Activated CD8-positive, alpha-beta memory T cell treated with anti-CD3 and anti-CD28 coated beads, Interleukin-2, amount 50 U/mL, for 1 hour (primary cell): ENCODE results near the gene ARL5A.
"Not testable (repeated sequence)": the region's sequence is repeated elsewhere in the genome, so short reads cannot be mapped to it uniquely, and the experiment has no call there.

ENCODE experiments used
- DNase-seq: peaks from one replicate; pipeline ENCODE4 v3.0.0-alpha.2; 2020; ENCODE audit errors: extremely low read depth

ARL5A gene

DNA sequence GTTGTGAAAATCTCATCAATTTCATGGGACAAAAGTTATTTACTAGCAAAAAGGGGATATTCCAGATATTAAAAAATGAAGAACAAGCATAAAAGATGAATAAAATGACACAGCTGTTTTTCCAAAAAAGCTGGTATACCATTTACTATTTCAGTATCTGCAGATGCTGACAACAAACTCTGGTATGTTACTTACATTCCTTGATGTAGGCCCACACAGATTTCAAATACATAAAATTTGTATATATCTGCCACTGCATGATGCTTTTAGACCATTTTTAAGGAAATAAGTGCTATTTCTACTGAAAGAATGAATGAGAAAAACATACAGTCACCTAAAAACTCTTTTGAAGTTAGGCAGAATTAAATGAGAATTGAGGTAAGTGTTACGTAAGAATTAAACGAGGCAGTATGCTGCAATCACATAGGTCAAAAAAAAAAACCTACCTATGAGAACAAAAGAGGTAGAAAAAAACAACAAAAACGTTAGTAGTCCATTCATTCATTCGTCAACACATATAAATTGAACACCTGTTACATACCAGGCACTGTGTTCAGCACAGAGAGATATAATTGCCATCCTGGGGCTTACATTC, 32.5 kb downstream of the ARL5A start:
- DNase-seq, result no peak

DNA sequence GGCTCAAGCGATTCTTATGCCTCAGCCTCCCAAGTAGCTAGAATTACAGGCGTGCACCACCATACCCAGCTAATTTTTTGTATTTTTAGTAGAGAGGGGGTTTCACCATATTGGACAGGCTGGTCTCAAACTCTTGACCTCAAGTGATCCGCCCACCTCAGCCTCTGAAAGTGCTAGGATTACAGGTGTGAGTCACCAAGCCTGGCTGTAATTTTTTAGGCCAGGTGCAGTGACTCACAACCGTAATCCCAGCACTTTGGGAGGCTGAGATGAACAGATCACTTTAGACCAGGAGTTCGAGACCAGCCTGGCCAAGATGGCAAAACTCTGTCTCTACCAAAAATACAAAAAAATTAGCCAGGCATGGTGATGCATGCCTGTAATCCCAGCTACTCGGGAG, 33.8 kb downstream of the ARL5A start:
- not testable (repeated sequence) for DNase-seq

DNA sequence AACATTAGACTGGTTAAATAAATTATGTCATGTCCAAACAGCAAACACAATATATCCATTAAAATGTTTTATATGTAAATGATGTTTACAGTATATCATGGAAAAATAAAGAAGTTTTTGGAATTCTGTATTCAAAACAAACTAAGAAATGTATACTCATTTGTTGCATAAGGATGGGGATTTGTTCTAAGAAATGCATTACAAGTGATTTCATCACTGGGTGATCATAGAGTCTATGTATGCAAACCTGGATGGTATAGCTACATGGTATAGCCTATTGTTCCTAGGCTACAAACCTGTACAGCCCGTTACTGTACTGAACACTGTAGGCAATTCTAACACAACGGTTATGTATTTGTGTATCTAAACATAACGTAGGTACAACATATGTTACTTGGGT, 35.1 kb downstream of the ARL5A start:
- no peak for DNase-seq

DNA sequence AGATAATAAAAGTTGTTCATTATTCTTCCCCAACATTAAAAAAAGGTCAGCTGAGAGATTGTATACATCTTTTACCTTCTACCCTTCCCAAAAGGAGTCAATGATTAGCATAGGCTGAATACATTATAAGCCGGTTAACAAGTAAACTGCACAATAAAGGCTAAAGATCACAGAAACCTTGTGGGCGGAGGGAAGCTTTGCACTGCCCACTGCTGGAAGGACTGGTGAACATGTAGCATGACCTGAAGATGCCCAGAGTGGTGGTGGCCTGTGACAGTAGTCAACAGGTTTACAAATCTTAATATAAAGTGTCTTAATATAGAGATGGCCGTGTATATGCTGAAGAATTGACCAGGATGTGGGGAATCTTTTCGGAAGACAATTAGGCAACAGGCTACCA, 35.6 kb downstream of the ARL5A start:
- no peak for DNase-seq

DNA sequence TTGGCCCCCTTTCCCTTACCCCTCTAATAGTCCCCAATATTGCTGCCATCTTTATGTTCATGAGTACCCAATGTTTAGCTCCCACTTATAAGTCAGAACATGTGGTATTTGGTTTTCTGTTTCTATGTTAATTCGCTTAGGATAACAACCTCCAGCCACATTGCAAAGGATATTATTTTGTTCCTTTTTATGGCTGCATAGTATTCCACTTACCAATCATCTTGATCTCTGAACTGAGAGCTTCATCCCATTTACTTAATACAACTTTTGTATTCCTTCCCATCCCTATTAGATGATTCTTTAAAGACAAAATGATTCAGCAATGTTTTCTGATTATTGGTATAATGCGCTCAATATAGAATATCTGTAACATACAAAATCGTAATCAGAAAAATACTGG, 36.7 kb downstream of the ARL5A start:
- no peak for DNase-seq

DNA sequence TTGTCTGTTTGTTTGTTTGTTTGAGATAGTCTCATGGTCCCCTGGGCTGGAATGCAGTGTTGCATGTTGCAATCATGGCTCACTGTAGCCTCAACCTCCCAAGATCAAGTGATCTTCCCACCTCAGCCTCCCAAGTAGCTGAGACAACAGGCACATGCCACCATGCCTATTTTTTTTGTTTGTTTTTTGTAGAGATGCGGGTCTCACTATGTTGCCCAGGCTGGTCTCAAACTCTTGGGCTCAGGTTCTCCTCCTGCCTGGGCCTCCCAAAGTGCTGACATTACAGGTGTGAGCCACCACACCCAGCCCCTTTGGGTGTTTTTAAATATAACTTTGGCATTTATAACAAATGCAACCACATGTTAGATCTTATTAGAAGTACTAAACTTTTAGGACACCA, 37.5 kb downstream of the ARL5A start:
- no peak for DNase-seq

DNA sequence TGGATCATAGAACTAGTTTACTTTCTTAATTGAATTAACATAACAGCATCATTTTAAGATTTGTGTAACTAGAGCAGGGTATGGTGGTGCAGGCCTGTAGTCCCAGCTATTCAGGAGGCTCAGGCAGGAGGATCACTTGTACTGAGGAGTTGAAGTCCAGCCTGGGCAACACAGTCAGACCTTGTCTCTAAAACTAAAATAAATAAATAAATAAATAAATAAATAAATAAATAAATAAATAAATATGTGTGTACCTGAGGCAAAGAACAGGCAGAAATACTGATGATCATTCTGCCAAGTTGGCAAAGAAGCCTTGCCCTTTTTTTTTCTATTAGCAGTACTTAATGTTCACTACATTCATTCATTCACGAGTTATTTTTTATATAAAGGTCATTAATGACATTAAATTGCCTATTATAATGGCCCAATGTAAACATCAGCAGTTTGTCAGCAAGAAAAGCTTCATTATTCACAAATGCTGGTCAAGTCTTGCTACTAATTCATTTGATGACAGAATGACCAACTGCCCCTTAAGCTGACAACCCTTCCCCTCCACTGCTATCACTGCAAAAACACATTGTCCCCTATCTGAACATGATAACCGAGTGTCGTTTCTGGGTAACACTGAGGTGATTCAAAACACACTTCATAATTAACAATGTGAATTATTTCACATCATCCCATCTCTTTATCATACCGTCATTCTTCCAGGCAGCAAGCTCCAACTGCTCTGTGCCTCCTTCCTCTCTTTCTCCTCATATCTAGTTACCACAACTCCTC, 39.0 kb downstream of the ARL5A start:
- no peak for DNase-seq

DNA sequence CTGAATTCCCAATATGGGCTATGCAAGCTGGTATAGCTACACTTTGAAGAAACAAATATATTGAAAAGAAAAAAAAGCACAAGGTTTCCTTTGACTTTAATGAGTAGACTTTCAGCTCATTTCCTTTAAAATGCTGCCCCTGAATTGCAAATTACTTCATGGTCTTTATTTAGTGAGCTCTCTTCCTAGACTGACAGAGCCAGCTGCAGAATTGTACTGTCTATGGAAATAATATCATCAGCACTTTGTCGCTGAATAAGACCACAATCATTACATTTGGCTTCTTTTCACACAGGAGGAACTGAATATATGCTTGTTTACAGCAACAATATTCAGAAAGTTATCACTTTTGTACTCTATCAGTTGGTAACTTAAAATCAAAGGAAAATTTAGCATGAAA, 41.7 kb downstream of the ARL5A start:
- DNase-seq, result no peak

DNA sequence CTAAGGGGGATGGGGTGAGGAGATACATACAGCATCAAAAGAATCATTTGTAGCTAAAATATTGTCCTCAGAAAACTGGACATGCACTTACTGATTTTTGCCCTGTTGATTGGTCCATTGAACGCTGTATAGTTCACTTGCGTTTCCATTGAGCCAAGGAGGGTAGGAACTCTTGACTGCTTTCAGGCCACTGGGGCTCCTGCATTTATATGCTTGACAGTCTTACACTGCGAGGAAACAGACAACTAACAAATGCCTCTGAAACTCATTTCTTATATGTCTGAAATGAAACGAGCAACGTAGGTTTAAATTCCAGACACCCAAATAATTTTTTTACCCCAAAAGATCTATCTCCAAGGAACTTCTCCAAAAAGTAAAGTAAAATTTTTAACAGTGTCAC, 42.1 kb downstream of the ARL5A start:
- no peak for DNase-seq

DNA sequence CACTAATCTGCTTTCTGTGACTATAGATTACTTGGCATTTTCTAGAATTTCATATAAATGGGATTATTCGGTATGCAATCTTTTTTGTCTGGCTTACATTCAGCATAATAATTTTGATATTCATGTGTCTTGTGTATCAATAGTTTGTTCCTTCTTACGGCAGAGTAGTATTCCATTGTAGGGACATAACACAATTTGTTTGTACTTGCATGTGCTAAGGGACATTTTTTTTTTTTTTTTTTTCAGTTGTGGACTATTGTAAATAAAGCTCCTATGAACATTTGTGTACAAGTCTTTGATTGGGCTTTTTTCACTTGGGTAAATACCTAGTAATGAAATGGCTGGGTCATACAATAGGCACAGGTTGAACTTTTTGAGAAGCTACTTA, 45.1 kb downstream of the ARL5A start:
- DNase-seq, result no peak

DNA sequence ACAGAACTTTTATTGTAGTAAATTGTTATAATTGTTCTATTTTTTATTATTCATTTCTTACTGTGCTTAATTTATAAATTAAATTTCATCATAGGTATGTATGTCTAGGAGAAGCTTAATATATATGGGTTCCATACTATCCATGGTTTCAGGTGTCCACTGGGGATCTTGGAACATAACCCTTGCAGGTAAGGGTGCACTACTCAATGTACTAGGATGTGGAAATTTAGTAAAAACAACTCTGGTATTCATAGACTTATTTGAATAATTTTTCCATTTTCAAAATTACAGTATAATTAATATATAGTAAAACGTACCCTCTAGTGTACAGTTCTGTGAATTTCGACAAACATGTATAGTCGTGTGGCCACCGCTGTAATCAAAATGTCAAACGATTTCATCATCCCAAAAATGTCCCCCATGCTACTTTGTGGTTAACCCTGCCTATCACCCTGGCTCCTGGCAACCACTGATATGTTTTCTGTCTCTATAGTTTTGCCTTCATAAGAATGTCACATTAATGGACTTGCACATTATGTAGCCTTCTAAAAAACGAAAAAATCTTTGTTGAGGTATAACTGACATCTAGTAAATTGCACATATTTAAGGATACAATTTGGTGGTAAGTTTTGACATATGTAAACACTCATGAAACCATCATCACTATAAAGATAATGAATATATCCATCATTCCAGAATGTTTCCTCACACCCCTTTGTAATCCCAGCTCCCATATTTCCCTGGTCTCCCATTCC, 45.7 kb downstream of the ARL5A start:
- DNase-seq, result no peak

DNA sequence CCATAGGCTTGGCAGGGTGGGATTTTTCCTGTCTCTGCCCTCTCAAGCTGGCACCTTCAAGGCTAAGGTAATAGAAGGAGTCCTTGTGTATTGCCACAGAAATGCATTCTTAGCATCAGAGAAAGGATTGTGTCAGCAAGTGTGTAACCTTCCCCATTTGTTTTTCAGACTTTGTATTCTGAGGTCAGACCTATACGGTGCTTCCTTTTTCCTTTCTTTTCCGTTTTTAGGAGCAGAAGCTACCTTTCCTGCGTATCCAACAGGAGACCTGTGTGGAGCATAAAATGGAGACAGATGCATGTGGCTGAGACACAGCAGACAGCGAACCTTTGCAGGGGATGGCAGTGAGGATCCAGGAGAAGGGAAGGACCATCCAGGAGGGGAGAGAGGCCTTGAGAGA, 46.6 kb downstream of the ARL5A start:
- DNase-seq, result no peak

DNA sequence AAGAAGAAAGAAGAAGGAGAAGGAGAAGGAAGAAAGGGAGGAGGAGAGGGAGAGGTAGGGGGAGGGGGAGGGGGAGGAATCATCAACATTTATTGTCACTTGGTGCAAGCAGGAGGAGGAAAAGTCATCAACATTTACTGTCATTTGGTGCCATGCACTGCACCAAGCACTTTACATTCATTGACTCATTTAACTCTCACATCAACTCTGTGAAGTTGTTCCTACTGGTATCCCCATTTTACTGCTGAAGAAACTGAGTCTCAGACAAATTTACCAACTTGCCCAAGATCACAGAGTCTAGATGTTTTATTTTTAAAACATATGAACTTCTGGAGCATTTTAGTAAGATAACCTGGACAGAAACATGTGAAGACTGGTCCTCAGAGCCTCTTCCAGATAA, 47.3 kb downstream of the ARL5A start:
- DNase-seq, result no peak

DNA sequence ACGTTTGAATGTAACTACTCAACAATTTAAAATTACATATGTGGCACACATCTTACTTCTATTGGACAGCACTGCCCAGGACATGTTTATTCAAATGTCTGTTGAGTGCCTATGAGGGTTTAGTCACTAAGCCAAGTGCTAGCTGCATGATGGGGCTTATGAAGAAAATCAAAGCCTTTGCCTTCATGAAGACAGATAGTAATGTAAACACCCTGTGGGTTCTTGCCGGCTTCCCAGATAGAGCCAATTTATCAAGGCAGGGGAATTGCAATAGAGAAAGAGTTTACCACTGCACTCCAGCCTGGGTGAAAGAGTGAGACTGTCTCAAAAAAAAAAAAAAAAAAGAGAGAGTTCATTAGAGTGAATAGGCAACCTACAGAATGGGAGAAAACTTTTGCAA, 50.3 kb downstream of the ARL5A start:
- DNase-seq, result no peak

DNA sequence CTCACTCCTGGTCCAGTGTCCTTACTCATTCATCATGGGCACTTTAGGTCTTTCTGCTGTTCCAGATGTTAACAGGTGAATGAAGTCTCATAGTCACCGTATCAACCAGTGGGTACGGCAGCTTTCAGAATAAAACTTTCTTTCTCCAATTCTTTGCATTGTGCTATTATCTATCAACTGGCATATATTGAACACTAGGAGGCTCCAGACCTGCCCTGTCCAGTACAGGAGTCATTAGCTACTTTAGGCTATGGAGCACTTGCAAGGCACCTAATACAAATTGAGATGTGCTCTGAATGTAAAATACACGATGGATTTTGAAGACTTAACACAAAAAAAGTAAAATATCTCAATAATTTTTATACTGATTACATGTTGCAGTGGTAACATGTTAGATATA, 50.7 kb downstream of the ARL5A start:
- DNase-seq, result no peak

DNA sequence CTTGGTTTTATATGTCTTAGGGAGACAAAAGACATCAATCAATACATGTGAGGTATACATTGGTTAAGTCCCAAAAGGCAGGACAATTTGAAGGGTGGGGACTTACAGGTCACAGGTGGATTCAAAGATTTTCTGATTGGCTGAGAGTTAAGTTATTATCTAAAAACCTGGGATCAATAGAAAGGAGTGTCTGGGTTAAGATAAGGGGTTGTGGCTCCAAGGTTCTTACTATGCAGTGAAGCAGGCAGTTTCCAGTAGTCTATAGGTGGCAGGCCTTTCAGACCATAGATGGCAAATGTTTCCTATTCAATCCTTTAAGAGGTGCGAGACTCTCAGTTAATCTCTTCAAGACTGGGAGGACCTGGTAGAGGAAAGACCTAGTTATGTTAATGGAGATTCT, 51.9 kb downstream of the ARL5A start:
- DNase-seq, result no peak

DNA sequence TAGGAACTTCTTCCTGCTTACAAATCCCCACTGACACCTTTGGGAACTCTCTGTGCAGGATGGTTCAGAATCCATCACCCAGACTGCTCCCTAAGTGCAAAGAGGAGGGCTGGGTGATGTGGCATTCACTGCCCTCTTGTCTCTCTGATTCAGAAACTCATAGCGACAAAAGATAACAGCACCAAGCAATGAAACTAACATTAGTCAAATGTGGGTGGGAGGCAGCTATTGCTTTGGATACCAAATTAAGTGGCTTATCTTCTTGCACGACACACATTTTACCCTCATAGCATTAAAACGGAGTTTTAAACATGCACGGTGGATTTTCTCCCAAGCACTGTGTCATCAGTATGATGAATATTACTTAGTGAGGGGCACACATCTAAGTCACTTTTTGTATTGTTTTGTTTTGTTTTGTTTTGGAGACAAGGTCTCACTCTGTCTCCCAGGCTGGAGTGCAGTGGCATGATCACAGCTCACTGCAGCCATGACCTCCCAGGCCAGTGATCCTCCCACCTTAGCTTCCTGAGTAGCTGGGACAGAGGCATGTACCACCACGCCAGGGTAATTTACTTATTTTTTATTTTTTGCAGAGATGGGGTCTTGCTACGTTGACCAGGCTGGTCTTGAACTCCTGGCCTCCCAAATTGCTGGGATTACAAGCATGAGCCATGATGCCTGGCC, 53.0 kb downstream of the ARL5A start:
- DNase-seq, result no peak

DNA sequence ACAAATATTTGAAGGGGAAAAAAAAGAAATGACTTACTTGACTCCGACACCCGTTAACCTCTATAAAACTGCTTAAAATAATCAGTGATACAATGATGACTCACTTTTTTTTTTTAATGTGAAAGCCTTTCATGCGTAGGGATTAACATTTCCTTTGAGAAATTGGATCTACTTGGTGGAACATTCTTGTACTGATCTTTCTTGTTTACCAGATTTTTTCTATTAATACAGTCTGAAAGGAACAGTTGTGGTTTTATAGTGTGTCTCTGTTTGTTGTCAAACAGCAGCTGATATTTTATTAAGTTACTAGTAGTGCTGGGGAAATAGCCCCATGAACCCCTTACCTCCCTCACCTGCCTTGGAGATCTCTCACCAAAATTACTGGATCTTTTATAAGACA, 53.7 kb downstream of the ARL5A start:
- no peak for DNase-seq

DNA sequence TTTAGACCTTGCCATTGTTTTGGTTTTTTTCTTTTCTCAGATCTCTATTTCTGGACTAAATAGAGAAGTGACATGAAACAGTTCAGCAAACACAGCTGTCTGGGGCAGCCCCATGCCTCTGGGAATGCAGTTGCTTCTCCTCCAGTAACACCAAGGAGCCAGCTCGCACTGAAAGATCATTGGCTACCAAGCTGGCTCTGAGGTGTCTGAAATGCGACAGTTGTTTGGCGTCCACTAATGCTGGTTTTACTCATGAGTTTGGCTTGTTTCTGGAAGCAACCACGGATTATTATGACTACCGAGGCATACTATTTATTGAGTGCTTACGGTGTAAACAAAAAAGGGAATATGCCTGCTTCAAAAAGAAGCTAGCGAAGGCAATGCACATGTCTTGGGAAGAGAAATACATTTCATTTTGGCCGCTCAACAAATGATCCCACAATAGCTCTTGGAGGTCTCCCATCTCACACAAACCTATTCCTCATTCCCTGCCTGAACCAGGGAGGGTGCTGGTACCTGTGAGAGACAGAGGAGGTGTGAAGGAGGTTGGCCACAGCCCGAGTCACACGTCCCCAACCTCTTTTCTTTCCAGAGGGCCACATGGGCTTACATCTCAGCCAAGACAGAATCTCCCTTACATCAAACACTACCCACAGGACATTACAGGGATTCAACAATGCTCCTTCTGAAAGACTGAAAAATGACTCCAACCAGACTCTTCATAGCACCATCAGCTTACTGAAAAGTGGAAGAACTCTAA, 56.4 kb downstream of the ARL5A start:
- no peak for DNase-seq

DNA sequence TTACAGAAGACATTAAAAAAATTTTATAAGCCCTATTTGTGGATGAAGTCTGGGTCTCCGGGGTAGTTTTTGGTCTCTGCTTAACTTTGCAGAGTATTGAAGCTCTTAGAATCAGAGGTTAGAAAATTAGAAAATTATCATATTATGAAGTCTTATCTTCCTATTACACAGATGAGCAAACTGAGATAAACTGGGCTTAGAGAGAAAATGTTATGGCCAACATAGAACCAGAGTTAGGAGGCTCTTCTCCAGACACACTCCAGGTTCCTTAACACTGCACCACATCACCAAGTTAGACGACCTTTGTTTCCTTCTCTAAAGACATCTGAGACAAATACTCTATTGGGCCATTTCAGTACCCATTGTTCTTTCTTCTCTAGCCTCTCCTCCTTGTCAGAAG, 57.2 kb downstream of the ARL5A start:
- DNase-seq, result no peak

DNA sequence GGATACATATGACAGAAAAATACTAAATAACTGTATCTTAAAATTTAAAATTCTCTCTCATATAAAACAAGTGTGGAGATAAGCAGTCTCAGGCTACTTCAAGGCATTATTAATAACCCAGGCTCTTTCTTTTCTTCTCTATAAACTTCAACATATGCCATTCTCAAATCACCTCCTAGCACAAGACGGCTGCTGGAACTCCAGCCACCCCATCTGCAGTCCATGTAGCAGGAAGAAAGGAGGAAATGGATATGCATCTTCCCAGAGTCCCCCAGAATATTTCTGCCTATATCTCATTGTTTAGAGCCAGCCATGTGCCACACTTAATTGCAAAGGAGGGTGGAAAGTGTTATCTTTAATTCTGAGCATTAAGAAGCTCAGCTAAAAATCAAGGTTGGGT, 58.6 kb downstream of the ARL5A start:
- DNase-seq, result no peak

DNA sequence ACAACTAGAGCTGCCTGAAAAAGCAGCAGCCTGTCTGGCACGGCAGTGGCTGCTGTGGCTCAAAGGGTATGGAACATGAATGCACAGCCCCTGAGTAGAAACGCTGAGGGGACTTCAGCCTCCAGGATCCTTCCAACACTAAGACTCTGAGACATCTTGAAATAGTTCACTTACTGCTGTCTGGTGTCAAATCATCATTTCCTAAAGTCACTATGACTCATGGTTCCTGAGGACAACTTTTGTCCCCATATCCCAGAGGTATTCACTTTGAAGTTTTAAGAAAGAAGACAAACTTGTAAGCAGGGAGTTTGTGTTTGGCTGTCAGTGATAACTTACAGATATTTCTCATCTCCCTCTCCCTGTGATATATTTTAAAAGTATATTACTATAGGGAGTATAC, 60.7 kb downstream of the ARL5A start:
- DNase-seq, result no peak
